MCF 10A (cell line): ENCODE measurements around the gene ECE1. TPM values are rescaled to one million over a fixed set of nuclear protein-coding genes. Genes with fewer than 3 reads are reported as not detected.
"Not testable (repeated sequence)": the region's sequence is repeated elsewhere in the genome, so short reads cannot be mapped to it uniquely, and the experiment has no call there.

ENCODE experiments used
- BruUV-seq: library from RNA; stranded (reverse); fragments of 400-500 nt; replicated peaks from 2 replicates; lab custom pipeline; 2021; lab: Mats Ljungman, UMichigan
- CTCF ChIA-PET: fragments of 300-600 bp; sonication (Branson Sonifier 250); formaldehyde crosslinking; extraction: SDS; loops from one replicate; lab custom pipeline; 2021; ENCODE audit warnings: antibody characterized with exemption, inconsistent platforms; lab: Yijun Ruan, JAX
- POLR2A ChIA-PET: fragments of 300-600, 350-650 bp; sonication (Branson Sonifier 250); formaldehyde crosslinking; extraction: SDS; loops from one replicate; lab custom pipeline; 2020; ENCODE audit warnings: antibody characterized with exemption, inconsistent platforms; lab: Yijun Ruan, JAX
- DNase-seq: peaks from one replicate; pipeline ENCODE4 v3.0.0-alpha.2; 2018; ENCODE audit not compliant: unreplicated experiment
- H3K27ac Mint-ChIP-seq: one replicate; pipeline ENCODE4 v1.8.0; 2022; ENCODE audit warnings: mild to moderate bottlenecking, low read depth, mixed read lengths; ENCODE audit not compliant: unreplicated experiment
- H3K27me3 Mint-ChIP-seq: one replicate; pipeline ENCODE4 v1.8.0; 2022; ENCODE audit warnings: mixed read lengths; ENCODE audit not compliant: insufficient read depth, unreplicated experiment
- H3K36me3 Mint-ChIP-seq: one replicate; pipeline ENCODE4 v1.8.0; 2022; ENCODE audit warnings: mild to moderate bottlenecking, moderate library complexity, mixed read lengths; ENCODE audit not compliant: insufficient read depth, unreplicated experiment
- H3K4me1 Mint-ChIP-seq: one replicate; pipeline ENCODE4 v1.8.0; 2022; ENCODE audit warnings: mixed read lengths; ENCODE audit not compliant: insufficient read depth, unreplicated experiment
- H3K4me3 Mint-ChIP-seq: one replicate; pipeline ENCODE4 v1.8.0; 2022; ENCODE audit warnings: mild to moderate bottlenecking, moderate library complexity, mixed read lengths; ENCODE audit not compliant: unreplicated experiment
- H3K9me3 Mint-ChIP-seq: one replicate; pipeline ENCODE4 v1.8.0; 2022; ENCODE audit warnings: mixed read lengths; ENCODE audit not compliant: unreplicated experiment
- CTCF ChIP-seq: fragments of 200-600 bp; IDR thresholded peaks from one replicate; pipeline ENCODE4 v1.8.0; 2022; ENCODE audit warnings: antibody characterized with exemption, mild to moderate bottlenecking; ENCODE audit not compliant: unreplicated experiment
- intact Hi-C: fragments of 100-400 bp; cut with micrococcal nuclease; formaldehyde crosslinking; loops from 2 replicates; pipeline ENCODE4 v1.14.1; 2022
- total RNA-seq: library from RNA; stranded (reverse); gene quantifications from 2 replicates; pipeline ENCODE4 v1.2.3, GENCODE V29; 2022

The ECE1 gene
- total RNA-seq, 1 experiment from 2014 or later, result 40.0 TPM

GRCh38 chr1:21184276-21184675 lies 106.0 kb downstream of the ECE1 start:
- H3K27me3 Mint-ChIP-seq, result no peaks in the 10 kb centered on the region
- POLR2A ChIA-PET, result interaction anchor here (0.6 to 0.8 kb wide), 3 partner anchors 9 to 397 kb away, joined by 3 read pairs; partner anchors contain the start of gene HP1BP3
- no peak overlapping the region for H3K27ac Mint-ChIP-seq
- no peaks in the 10 kb centered on the region for H3K9me3 Mint-ChIP-seq
- DNase-seq, result no peak
- CTCF ChIA-PET, result interaction anchor here (0.6 to 1.8 kb wide), 3 partner anchors 11 to 362 kb away, joined by 3 to 10 read pairs (median 5); no protein-coding TSS in a partner anchor
- no TSS peak for BruUV-seq
- intact Hi-C loops, result no loop called here
- no peak overlapping the region for H3K4me3 Mint-ChIP-seq
- TF ChIP-seq CTCF, result no peak
- H3K4me1 Mint-ChIP-seq, result no peaks in the 10 kb centered on the region
- peaks cover 6% of the 10 kb centered on the region for H3K36me3 Mint-ChIP-seq

GRCh38 chr1:21182181-21182731 lies 108.0 kb downstream of the ECE1 start:
- Mint-ChIP-seq H3K4me3 (no peak overlapping the region), H3K27me3 (no peaks in the 10 kb centered on the region), H3K36me3 (peaks cover 6% of the 10 kb centered on the region), H3K4me1 (no peaks in the 10 kb centered on the region), H3K9me3 (no peaks in the 10 kb centered on the region), H3K27ac (no peak overlapping the region)
- TF ChIP-seq CTCF, result no peak
- CTCF ChIA-PET, result interaction anchor here (0.6 to 1.1 kb wide), 2 partner anchors 24 to 485 kb away, joined by 5 read pairs; no protein-coding TSS in a partner anchor
- DNase-seq, result no peak
- intact Hi-C loops, result no loop called here
- POLR2A ChIA-PET, result interaction anchor here (1.1 kb wide), 1 partner anchor 55 kb away, joined by 4 read pairs; no protein-coding TSS in a partner anchor
- no TSS peak for BruUV-seq

- H3K36me3 Mint-ChIP-seq, BruUV-seq, H3K27ac Mint-ChIP-seq, H3K9me3 Mint-ChIP-seq, DNase-seq, intact Hi-C loops, H3K4me3 Mint-ChIP-seq, H3K27me3 Mint-ChIP-seq: not testable (repeated sequence)
- POLR2A ChIA-PET, result interaction anchor here (0.9 kb wide), 1 partner anchor 15 kb away, joined by 3 read pairs; no protein-coding TSS in a partner anchor
- CTCF ChIA-PET, result interaction anchor here (0.7 to 1.1 kb wide), 4 partner anchors 9 to 24 kb away, joined by 3 to 4 read pairs (median 3); no protein-coding TSS in a partner anchor
- peaks cover 11% of the 10 kb centered on the region for H3K4me1 Mint-ChIP-seq
Measured at GRCh38 chr1:21178271-21178670, 112.0 kb downstream of the ECE1 start.

- intact Hi-C loops, result no loop called here
- TF ChIP-seq CTCF, result no peak
- Mint-ChIP-seq H3K9me3 (no peaks in the 10 kb centered on the region), H3K4me1 (peaks cover 17% of the 10 kb centered on the region), H3K27me3 (no peaks in the 10 kb centered on the region), H3K4me3 (peak within 1 kb of the TSS; percentile 84), H3K27ac (peak within 1 kb of the TSS; percentile 90), H3K36me3 (no peaks in the 10 kb centered on the region)
- no TSS peak for BruUV-seq
- ChIA-PET CTCF (interaction anchor here (0.6 to 1.1 kb wide), 3 partner anchors 11 to 20 kb away, joined by 3 to 4 read pairs (median 4); no protein-coding TSS in a partner anchor), POLR2A (interaction anchor here (0.7 kb wide), 1 partner anchor 272 kb away, joined by 4 read pairs; no protein-coding TSS in a partner anchor)
- peak; percentile 98 for DNase-seq
Measured at GRCh38 chr1:21176586-21177555, 113.4 kb downstream of the ECE1 start, which contains the start of gene EIF4G3. Gene EIF4G3 (minus strand): TSS chr1:21176897. CDS start chr1:21002742, 174,155 bp downstream.
